Measurements from ENCODE around the gene TNIP1. TPM values are rescaled to one million over a fixed set of nuclear protein-coding genes. Genes with fewer than 3 reads are reported as not detected.

TNIP1 gene
- total RNA-seq, 1 donor from 2014 or later = 65.6 TPM

DNA sequence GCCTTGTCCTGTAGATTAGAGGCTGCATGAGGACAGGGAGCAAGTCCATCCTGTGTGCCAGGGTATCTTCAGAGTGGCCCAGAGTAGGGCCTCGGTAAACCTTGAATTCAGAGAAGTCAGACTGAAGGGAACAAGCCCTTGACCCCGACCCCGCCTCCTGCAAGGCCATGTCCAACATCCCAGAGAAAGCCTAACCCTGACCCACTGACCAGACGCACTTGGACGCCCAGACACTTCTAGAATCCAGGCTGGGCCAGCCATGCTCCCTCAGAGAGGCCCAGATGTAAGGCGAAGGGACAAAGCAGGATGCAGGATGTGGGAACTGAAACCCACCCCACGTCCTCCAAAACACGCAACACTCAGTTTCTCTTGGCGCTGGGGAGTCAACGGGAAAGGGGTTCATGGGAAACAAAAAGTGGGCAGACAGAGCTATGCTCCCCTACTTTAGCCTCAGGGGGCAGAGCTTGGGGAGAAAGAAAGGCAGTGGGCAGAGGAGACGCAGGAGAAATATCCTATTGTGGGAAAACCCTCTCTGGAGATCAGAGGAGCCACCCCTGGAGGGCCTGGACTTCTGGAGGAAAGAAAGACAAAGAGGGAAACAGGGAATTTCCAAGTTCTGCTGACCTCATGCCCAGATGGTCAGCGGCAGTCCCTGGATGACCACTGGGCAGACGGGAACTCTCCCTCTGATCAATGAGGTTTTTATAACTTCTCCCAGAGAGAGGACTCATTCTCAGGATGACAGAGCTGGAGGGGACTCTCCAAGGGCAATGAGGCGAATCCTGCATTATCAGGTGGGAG is 13.0 kb downstream of the TNIP1 start:
- FAIRE-seq (no peak), DNase-seq (ENCODE audit: low read depth) (no peak)
- TF ChIP-seq, protein P1, sequence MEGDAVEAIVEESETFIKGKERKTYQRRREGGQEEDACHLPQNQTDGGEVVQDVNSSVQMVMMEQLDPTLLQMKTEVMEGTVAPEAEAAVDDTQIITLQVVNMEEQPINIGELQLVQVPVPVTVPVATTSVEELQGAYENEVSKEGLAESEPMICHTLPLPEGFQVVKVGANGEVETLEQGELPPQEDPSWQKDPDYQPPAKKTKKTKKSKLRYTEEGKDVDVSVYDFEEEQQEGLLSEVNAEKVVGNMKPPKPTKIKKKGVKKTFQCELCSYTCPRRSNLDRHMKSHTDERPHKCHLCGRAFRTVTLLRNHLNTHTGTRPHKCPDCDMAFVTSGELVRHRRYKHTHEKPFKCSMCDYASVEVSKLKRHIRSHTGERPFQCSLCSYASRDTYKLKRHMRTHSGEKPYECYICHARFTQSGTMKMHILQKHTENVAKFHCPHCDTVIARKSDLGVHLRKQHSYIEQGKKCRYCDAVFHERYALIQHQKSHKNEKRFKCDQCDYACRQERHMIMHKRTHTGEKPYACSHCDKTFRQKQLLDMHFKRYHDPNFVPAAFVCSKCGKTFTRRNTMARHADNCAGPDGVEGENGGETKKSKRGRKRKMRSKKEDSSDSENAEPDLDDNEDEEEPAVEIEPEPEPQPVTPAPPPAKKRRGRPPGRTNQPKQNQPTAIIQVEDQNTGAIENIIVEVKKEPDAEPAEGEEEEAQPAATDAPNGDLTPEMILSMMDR (IDR thresholded peaks at IDR 0.05; ENCODE audit: insufficient read depth, low read length, severe bottlenecking) = no peak
- Histone ChIP-seq H3K4me3 (ENCODE audit: low read depth, low read length) (no peak overlapping the region), H3K36me3 (ENCODE audit: control insufficient read depth, insufficient read depth, low read length) (peaks cover 28% of the 10 kb centered on the region), H3K27me3 (ENCODE audit: control insufficient read depth, insufficient read depth, low read length) (no peaks in the 10 kb centered on the region)

DNA sequence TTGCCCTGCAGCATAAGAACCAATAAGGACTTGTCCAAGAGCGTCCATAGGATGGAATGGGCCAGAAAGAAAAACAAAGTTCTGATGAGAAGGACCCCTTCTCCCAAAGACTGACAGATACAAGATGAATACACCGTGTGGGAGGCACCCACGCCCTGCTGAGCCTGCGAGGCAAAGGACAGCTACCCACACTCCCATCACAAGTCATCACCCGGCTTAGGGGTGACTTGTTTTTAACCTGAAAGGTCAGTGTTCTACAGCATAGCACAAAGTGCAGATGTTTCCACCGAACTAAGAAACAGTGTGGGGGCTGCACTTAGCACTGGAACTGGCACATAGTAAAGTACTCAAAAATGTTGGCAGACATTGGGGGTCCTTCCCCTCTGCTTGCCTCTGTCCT is 13.9 kb downstream of the TNIP1 start:
- TF ChIP-seq, protein P1 (IDR thresholded peaks at IDR 0.05; ENCODE audit: insufficient read depth, low read length, severe bottlenecking) = no peak
- no peaks in the 10 kb centered on the region for H3K27me3 ChIP-seq (ENCODE audit: control insufficient read depth, insufficient read depth, low read length)
- H3K4me3 ChIP-seq (ENCODE audit: low read depth, low read length) = no peak overlapping the region
- FAIRE-seq (no peak), DNase-seq (ENCODE audit: low read depth) (no peak)
- H3K36me3 ChIP-seq (ENCODE audit: control insufficient read depth, insufficient read depth, low read length) = peaks cover 35% of the 10 kb centered on the region

DNA sequence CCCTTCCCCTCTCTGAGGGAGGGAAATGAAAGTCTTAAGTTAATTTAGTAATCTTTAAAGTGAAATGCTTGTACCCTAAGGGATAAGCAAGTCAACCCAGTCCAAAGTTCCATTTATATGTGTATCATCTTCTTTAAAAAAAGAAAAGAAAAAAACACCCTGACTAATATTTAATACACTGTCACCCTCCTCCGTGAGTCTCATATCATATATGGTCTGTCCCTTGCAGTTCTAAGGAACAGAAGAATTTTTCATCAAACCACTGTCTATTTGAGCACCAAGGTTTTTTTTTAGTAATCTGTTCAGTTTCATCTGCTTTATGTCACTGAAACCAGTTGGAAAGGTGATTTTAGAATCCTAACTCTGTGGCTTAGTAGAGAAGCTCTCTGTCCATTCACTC is 15.2 kb downstream of the TNIP1 start:
- H3K4me3 ChIP-seq (ENCODE audit: low read depth, low read length) = no peak overlapping the region
- DNase-seq (ENCODE audit: low read depth) (no peak), FAIRE-seq (no peak)
- no peaks in the 10 kb centered on the region for H3K27me3 ChIP-seq (ENCODE audit: control insufficient read depth, insufficient read depth, low read length)
- TF ChIP-seq, protein P1 (IDR thresholded peaks at IDR 0.05; ENCODE audit: insufficient read depth, low read length, severe bottlenecking) = no peak
- H3K36me3 ChIP-seq (ENCODE audit: control insufficient read depth, insufficient read depth, low read length) = peaks cover 34% of the 10 kb centered on the region

DNA sequence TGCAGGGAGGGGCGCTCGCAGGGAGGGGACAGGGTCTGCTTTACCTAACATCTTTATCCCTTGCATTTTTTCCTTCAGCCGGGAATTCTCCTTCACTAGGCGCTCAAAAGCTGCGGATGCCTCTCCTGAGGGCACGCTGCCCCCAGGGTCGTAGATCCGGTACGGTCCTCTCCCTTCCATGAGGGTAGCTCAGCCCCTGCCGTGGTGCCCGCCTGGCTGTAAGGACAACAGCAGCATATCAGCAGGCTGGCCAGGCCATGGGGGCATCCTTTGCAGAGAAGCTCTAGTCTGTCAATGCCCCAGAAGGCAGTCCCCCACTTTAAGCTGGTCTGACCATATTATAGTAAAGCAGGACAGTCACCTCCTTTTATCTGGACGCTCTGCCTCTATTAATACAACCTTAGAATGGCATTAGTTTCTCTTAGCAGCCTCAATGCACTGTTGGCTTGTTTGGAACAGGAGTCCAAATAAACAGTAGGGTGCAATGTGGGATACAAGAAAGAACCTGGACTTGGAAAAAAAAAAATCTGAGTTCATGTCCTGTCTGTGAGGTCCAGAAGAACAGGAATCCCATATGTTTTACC is 15.8 kb downstream of the TNIP1 start:
- H3K4me3 ChIP-seq (ENCODE audit: low read depth, low read length) = no peak overlapping the region
- no peak for FAIRE-seq
- H3K36me3 ChIP-seq (ENCODE audit: control insufficient read depth, insufficient read depth, low read length) = peaks cover 39% of the 10 kb centered on the region
- DNase-seq (ENCODE audit: low read depth) = no peak
- no peaks in the 10 kb centered on the region for H3K27me3 ChIP-seq (ENCODE audit: control insufficient read depth, insufficient read depth, low read length)
- TF ChIP-seq, protein P1 (IDR thresholded peaks at IDR 0.05; ENCODE audit: insufficient read depth, low read length, severe bottlenecking) = no peak

DNA sequence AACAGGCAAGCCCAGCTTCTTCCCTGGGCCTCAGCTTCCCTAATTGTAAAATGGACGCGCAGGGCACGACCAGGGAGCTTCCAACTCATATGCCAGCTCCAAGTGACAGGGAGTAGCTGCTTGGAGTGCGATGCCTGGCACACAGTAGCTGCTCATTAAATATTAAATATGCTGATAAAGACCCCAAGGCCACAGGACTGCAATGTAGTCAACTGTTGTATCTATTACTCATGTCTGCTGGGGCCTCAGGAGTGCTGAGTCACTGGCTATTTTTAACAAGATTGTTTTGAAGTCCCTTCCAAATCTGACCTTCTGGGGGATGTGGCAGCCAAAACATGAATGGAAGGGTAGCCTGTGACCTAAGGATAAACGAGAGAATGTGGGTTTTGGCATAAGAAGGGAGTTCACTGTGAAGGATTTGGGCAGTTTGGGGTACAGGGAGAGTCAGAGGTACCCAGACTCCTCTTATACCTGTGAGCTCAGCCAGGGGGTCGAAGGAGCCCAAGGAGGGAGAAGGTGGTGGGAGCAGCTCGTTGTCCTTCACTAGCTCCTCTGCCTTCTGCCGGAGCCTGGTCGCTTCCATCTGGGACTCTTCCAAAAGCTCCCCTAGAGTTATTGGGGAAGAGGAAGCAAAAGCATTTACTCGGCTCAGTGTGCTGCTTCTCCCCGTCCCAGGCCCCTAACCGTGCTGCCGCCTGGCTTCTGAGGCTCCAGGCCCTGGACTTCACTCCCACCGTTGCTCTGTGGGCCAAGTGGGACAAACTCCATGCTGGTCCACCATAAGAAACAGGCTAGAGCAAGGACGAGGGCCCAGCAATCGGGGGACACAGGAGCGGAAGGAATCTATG is 17.5 kb downstream of the TNIP1 start:
- TF ChIP-seq, protein P1 (IDR thresholded peaks at IDR 0.05; ENCODE audit: insufficient read depth, low read length, severe bottlenecking) = no peak
- DNase-seq (ENCODE audit: low read depth) = peak; percentile 63
- Histone ChIP-seq H3K36me3 (ENCODE audit: control insufficient read depth, insufficient read depth, low read length) (peaks cover 41% of the 10 kb centered on the region), H3K4me3 (ENCODE audit: low read depth, low read length) (no peak overlapping the region), H3K27me3 (ENCODE audit: control insufficient read depth, insufficient read depth, low read length) (no peaks in the 10 kb centered on the region)
- FAIRE-seq = no peak
